D721Med (cell line): ENCODE results near the gene SOX13.
"Not testable (repeated sequence)": the region's sequence is repeated elsewhere in the genome, so short reads cannot be mapped to it uniquely, and the experiment has no call there.

Experiments
- DNase-seq: peaks from one replicate; pipeline ENCODE4 v3.0.0; 2011; ENCODE audit warnings: low spot score; ENCODE audit not compliant: insufficient read length
- FAIRE-seq: peaks from 2 replicates; lab custom pipeline; 2011; peaks lifted over from hg19 to GRCh38; lab: Jason Lieb, UNC
- TF ChIP-seq, protein P1 (sequence below): IDR thresholded peaks from 2 replicates; pipeline ENCODE4 v1.5.1; 2012; ENCODE audit warnings: mild to moderate bottlenecking, control low read depth; ENCODE audit not compliant: insufficient read depth; ENCODE audit errors: missing control alignments

The SOX13 gene

DNA sequence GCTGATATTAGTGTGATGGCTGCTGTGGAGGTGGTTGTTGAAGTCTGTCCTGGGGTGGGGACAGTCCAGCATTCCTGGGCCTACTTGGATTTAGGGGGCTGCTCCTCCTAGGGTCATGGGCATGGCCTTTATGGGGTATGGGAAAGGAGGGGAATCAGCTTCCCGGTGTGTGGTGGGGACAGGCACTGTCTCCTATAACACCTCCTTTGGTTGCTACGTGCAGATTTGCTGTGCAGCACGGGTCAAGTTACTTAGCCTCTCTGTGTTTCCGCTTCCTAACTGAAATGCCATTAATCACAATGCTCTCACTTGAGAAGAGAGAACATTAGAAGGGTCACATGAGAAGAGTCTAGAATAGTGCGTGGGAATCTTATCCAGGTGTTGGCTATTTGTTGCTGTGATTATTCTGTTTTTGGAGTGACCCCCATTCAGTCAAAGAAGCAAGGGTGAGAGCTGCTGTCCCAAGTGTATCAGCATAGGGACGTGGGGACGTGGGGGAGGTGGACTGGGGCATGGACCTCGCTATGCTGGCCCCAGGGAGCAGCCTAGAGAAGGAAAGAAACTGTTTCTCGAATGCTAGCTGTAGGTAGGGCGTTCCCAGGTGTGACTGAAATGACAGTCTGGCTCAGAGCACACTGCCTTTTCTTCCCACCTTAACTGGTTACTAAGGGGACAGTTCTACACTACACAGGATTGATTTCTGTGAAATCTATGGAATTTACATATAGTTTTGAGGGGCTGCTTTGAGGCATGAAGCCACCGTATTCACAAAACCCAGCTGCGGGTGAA, 19.9 kb downstream of the SOX13 start:
- DNase-seq, result no peak
- TF ChIP-seq, protein P1, sequence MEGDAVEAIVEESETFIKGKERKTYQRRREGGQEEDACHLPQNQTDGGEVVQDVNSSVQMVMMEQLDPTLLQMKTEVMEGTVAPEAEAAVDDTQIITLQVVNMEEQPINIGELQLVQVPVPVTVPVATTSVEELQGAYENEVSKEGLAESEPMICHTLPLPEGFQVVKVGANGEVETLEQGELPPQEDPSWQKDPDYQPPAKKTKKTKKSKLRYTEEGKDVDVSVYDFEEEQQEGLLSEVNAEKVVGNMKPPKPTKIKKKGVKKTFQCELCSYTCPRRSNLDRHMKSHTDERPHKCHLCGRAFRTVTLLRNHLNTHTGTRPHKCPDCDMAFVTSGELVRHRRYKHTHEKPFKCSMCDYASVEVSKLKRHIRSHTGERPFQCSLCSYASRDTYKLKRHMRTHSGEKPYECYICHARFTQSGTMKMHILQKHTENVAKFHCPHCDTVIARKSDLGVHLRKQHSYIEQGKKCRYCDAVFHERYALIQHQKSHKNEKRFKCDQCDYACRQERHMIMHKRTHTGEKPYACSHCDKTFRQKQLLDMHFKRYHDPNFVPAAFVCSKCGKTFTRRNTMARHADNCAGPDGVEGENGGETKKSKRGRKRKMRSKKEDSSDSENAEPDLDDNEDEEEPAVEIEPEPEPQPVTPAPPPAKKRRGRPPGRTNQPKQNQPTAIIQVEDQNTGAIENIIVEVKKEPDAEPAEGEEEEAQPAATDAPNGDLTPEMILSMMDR, result no peak
- no peak for FAIRE-seq

GRCh38 chr1:204093421-204093717, 20.5 kb downstream of the SOX13 start:
- FAIRE-seq, result no peak
- no peak for DNase-seq
- TF ChIP-seq, protein P1, result no peak

GRCh38 chr1:204093781-204094180, 20.9 kb downstream of the SOX13 start:
- TF ChIP-seq, protein P1, result no peak
- no peak for FAIRE-seq
- DNase-seq, result no peak

GRCh38 chr1:204094313-204094729, 21.4 kb downstream of the SOX13 start:
- no peak for FAIRE-seq
- TF ChIP-seq, protein P1, result no peak

DNA sequence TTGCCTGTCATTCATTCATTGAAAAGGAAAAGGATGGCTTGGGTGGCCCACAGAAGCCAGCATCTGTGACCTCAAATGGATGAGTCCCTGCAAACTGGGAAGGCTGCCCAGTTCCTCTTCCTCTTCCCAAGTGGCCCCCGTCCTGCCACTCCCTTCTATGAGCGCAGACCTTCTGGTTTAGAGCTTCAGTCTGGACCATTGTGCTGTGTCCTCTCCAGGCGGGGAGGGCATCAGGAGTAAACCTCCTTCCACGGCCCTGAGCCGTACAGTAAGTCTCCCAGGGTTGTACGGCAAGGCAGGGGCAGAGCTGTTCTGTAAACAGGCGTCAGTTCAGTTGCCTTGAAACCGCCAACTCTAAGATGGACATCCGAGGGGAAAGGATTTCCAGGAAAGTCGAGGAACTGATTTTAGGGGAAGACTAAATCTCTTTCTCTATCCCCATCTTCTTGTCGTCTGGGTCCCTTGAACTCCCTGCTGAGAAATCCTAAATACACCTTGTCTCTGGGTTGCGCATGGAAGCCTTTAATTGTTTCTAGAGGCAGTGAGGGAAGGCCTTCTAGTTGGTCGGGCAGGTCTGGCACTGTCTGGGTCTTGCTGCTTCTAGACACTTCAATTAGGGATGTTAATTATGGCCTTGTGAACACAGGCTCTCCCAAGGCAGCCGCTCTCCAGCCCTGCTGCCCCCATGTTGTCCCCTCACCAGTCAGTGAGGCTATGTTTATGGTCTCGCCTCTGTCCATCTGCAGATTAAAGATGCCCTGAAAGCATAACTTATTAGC, 22.1 kb downstream of the SOX13 start:
- FAIRE-seq (no peak), DNase-seq (no peak)
- TF ChIP-seq, protein P1, result no peak

More at GRCh38 chr1:204094313-204094729, 21.4 kb downstream of the SOX13 start:
- DNase-seq, result no peak

DNA sequence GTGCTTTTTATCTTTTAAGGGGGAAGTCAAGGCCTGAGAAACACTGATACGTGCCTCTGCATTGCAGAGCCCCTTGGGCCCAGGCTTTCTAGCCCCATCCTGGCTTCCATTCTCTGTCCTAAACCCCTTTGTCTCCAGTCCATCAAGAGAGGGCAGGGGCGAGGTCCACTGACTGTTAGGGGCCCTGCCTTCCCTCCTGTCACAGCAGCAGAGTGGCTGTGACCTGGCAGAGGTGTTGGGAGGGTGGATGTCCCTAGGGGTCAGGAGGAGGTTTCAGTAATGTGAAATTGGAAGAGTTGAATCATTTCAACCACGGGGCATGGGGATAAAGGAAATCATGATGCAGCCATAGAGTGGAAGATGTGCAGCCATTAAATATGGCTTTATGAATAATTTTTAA, 24.0 kb downstream of the SOX13 start:
- DNase-seq (no peak), FAIRE-seq (no peak)
- TF ChIP-seq, protein P1, result no peak

GRCh38 chr1:204098683-204099082, 25.8 kb downstream of the SOX13 start:
- no peak for FAIRE-seq
- no peak for DNase-seq
- TF ChIP-seq, protein P1, result no peak

DNA sequence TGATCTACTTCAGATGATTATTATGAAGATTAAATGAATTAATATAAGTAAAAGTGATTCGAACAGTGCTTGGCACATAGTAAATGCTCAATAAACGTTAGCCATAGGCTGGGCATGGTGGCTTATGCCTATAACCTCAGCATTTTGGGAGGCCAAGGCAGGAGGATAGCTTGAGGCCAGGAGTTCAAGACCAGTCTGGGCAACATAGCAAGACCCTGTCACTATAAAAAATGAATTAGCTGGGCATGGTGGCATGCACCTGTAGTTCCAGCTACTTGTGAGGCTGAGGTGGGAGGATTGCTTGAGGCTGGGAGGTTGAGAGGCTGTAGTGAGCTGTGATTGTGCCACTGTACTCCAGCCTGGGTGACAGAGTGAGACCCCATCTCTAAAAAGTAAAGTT, 26.8 kb downstream of the SOX13 start:
- FAIRE-seq, DNase-seq: not testable (repeated sequence)
